Putamen (tissue), 1 donor: Measurements from ENCODE around the gene YIF1B.
"Not testable (repeated sequence)": the region's sequence is repeated elsewhere in the genome, so short reads cannot be mapped to it uniquely, and the experiment has no call there.

Source experiments
- DNase-seq: peaks from one replicate; pipeline ENCODE4 v3.0.0-alpha.2; 2016; ENCODE audit warnings: low spot score

YIF1B gene

GRCh38 chr19:38315657-38316476 is at the start of gene YIF1B:
Gene YIF1B, minus strand, starts transcription at chr19:38315947. Its CDS starts 30 bp downstream, at chr19:38315917.
- peak; percentile 98 for DNase-seq

GRCh38 chr19:38362946-38363688 is 47.4 kb upstream of the YIF1B start:
- DNase-seq, result not testable (repeated sequence)

- DNase-seq, result no peak
Measured at GRCh38 chr19:38362076-38362945, 46.6 kb upstream of the YIF1B start.

GRCh38 chr19:38361633-38362075 is 45.9 kb upstream of the YIF1B start:
- no peak for DNase-seq

- no peak for DNase-seq
Measured at GRCh38 chr19:38360839-38361631, 45.3 kb upstream of the YIF1B start.

GRCh38 chr19:38360351-38360750 is 44.6 kb upstream of the YIF1B start:
- no peak for DNase-seq

GRCh38 chr19:38359242-38360021 is 43.7 kb upstream of the YIF1B start:
- DNase-seq, result no peak

- DNase-seq, result no peak
Measured at GRCh38 chr19:38358071-38358470, 42.3 kb upstream of the YIF1B start.

GRCh38 chr19:38355728-38356725 is 40.3 kb upstream of the YIF1B start:
- no peak for DNase-seq

- no peak for DNase-seq
Measured at GRCh38 chr19:38352611-38353010, 36.9 kb upstream of the YIF1B start.

- no peak for DNase-seq
Measured at GRCh38 chr19:38351865-38352395, 36.2 kb upstream of the YIF1B start.

- no peak for DNase-seq
Measured at GRCh38 chr19:38350883-38351282, 35.1 kb upstream of the YIF1B start.

GRCh38 chr19:38346837-38347236 is 31.1 kb upstream of the YIF1B start:
- DNase-seq, result no peak

- no peak for DNase-seq
Measured at GRCh38 chr19:38340927-38341326, 25.2 kb upstream of the YIF1B start.

GRCh38 chr19:38339011-38339410 is 23.3 kb upstream of the YIF1B start:
- not testable (repeated sequence) for DNase-seq

GRCh38 chr19:38337360-38337653 is 21.6 kb upstream of the YIF1B start:
- DNase-seq, result no peak

- peak; percentile 89 for DNase-seq
Measured at GRCh38 chr19:38336638-38337359, 21.1 kb upstream of the YIF1B start.

GRCh38 chr19:38335949-38336637 is 20.3 kb upstream of the YIF1B start:
- peak; percentile 96 for DNase-seq
